NCI-H526 (cell line): Measurements from ENCODE around the gene MCFD2.

ENCODE experiments used
- DNase-seq, 2 experiments: peaks; one replicate each; lab custom pipeline; 2025; lab: John Stamatoyannopoulos, UW

The MCFD2 gene

GRCh38 chr2:46873604-46874068 lies 42.0 kb downstream of the MCFD2 start:
- no peak for DNase-seq

GRCh38 chr2:46872902-46873603 lies 42.6 kb downstream of the MCFD2 start:
- DNase-seq, result no peak

GRCh38 chr2:46871976-46872381 lies 43.6 kb downstream of the MCFD2 start:
- DNase-seq, result no peak

- DNase-seq, result no peak
Measured at GRCh38 chr2:46870051-46870839, 45.4 kb downstream of the MCFD2 start.

DNA sequence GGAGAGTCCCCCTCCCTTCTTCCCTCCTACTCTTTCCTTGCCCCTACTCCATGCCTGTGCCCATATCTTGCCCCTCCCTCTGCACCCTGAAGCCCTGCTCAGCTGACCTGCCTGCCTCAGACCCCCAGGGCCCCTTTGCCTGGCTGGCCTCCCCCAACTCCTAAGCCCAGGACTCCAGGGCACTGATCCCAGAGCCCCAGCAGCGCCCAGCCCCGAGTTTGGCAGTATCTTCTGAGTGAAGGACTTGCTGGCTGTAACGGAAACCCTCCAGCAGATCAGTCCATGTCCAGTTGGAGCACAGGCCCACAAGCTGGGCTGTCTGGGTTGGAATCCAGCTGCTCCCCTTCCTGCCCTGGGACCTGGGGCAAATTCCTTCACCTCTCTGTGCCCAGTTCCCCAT lies 46.0 kb downstream of the MCFD2 start:
- no peak for DNase-seq

GRCh38 chr2:46866770-46867246 lies 48.8 kb downstream of the MCFD2 start:
- no peak for DNase-seq

- DNase-seq, result no peak
Measured at GRCh38 chr2:46865181-46865970, 50.2 kb downstream of the MCFD2 start.

GRCh38 chr2:46863882-46864281 lies 51.7 kb downstream of the MCFD2 start:
- no peak for DNase-seq

DNA sequence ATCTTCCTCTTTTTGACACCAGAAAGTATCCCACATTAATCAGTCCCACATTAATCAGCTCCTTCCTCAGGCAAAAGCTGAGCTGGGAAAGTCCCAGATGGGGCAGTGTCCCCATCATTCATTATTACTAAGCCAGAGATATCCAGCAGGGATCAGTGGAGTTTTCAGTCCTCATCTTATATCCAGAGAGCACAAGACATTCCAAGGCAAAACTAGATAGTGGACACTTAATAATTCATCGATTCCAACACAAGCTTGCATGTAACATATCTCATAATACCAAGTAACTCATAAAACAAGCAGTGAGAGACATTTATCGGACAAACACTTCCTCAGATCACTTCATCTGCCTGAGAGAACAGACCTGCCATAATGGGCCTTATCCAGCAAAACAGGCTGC lies 53.1 kb downstream of the MCFD2 start:
- DNase-seq, result no peak

DNA sequence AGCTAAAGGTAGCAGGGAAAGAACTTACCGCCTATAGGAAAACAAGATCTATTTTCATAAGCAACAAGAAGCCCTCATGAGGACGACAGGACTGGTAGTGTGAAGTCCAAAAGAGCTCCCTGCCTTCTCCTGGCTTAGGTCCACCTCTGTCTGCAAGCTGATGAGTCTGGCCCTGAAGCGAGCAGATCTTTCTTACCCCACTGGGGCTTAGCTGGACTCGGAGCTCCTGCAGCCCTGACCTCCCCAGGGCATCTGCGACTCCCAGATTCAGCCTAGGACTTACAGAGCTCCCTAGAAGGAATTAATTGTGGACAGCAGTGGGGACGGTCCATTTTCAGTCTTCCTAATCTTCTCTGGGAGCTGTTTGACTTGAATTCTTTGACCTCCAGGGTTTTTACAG lies 53.7 kb downstream of the MCFD2 start:
- no peak for DNase-seq

- DNase-seq, result no peak
Measured at GRCh38 chr2:46859482-46859881, 56.1 kb downstream of the MCFD2 start.

- DNase-seq, result no peak
Measured at GRCh38 chr2:46858702-46859090, 56.9 kb downstream of the MCFD2 start.

DNA sequence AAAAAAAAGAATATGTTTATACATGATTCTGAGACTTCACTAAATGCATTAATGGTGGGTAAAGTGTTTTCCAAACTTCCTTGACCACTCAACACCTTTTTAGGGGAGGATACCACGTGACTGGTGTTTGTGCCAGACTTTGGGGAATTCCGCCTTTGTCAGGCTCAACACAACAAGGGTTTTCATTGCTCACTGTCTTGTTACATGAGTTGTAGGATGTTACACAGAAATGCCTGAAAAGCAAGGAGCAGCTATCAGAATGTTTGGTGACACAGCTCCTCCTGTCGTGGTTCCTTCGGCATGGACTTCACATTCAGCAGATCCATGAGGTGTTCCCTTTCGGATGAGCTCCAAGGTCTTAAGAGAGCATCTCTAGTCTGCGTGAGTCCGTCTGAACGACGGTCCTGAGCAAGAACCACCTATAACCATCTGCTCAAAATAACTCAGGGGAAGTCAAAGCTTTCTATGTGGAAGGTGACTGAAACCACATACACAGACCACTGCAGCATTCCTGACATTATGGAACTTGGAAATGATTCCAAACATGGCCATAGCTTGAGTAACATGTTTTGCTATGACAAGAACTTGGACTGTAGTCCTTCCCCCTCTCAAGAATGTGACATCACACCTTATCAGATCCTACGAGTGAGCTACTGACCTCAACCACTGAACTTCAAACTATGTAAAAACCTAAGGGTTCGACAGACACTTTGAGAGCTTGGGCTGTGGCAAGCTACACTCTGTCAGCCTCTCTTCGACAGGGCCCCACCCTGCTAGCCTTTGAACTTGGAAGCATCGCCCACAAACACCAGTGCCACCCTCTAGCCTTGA lies 57.5 kb downstream of the MCFD2 start:
- DNase-seq, result no peak

- no peak for DNase-seq
Measured at GRCh38 chr2:46856336-46856735, 59.3 kb downstream of the MCFD2 start.

- no peak for DNase-seq
Measured at GRCh38 chr2:46855805-46856204, 59.8 kb downstream of the MCFD2 start.

DNA sequence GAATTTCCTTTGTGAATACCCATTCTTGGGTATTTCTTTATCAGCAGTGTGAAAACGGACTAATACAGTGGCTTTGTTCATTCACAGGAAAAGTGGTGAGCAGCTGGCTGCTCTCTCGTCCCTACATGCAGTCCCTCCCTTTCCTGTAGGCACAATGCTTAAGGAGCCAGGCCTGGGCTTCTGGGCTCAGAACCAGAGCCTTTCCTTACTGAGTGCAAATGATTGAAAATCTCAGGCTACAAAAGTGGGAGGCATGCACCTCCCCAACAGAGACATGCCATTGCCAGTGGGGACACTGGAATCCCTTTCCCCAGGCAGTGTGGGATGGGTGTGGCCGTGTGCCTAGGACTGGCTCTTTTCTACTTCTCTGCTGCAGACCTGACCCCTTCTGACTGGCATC lies 61.3 kb downstream of the MCFD2 start:
- DNase-seq, result no peak

DNA sequence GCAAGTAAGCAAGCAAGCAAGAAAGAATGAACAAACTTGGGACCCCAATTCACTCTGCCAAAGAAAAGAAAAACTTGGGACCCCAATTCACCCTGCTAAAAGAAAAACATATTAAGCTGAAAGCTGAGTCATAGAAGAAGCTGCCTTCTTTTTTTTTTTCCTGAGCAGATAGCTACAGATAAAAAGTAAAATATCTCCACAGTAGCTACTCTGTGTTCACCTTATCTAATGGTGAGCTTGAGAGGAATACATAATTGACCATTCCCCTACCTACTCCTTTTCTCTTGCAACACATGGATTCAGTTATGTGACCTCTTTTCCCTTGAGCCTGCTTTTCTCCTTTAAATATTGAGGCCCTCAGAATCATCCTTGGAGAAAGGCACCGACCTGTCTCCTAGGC lies 63.0 kb downstream of the MCFD2 start:
- no peak for DNase-seq

- no peak for DNase-seq
Measured at GRCh38 chr2:46852124-46852523, 63.5 kb downstream of the MCFD2 start.
